Measurements from ENCODE around the gene LY6G5C. TPM values are rescaled to one million over a fixed set of nuclear protein-coding genes. Genes with fewer than 3 reads are reported as not detected.

LY6G5C gene
- total RNA-seq, 1 experiment from 2014 or later = 3.2 TPM

Other genes with a start within 250 kb of the LY6G5C start
- 10.6 and 13.0 TPM in 2 replicates for gene MICB, start 182.9 kb downstream of the LY6G5C start, total RNA-seq (2014; rRNA removed)
- not detected in 2 replicates for gene MCCD1, start 152.1 kb downstream of the LY6G5C start, total RNA-seq (2014; rRNA removed)
- gene DDX39B, start 139.1 kb downstream of the LY6G5C start, total RNA-seq (2014; rRNA removed) = 402 and 452 TPM in 2 replicates
- 3.1 and 3.3 TPM in 2 replicates for gene ATP6V1G2, start 134.5 kb downstream of the LY6G5C start, total RNA-seq (2014; rRNA removed)
- gene NFKBIL1, start 133.5 kb downstream of the LY6G5C start, total RNA-seq (2014; rRNA removed) = 21.2 and 26.8 TPM in 2 replicates
- not detected in 2 replicates for gene LTA, start 108.8 kb downstream of the LY6G5C start, total RNA-seq (2014; rRNA removed)
- not detected in 2 replicates for gene TNF, start 105.5 kb downstream of the LY6G5C start, total RNA-seq (2014; rRNA removed)
- not detected in 2 replicates for gene LTB, start 98.6 kb downstream of the LY6G5C start, total RNA-seq (2014; rRNA removed)
- not detected in 2 replicates for gene LST1, start 94.8 kb downstream of the LY6G5C start, total RNA-seq (2014; rRNA removed)
- not detected in 2 replicates for gene NCR3, start 88.1 kb downstream of the LY6G5C start, total RNA-seq (2014; rRNA removed)
- not detected in 2 replicates for gene AIF1, start 65.8 kb downstream of the LY6G5C start, total RNA-seq (2014; rRNA removed)
- 75.9 and 81.7 TPM in 2 replicates for gene PRRC2A, start 60.4 kb downstream of the LY6G5C start, total RNA-seq (2014; rRNA removed)
- 180 and 219 TPM in 2 replicates for gene BAG6, start 28.4 kb downstream of the LY6G5C start, total RNA-seq (2014; rRNA removed)
- gene APOM, start 25.2 kb downstream of the LY6G5C start, total RNA-seq (2014; rRNA removed) = 3.9 and 4.4 TPM in 2 replicates
- gene C6orf47, start 20.3 kb downstream of the LY6G5C start, total RNA-seq (2014; rRNA removed) = 30.0 and 31.3 TPM in 2 replicates
- gene GPANK1, start 16.1 kb downstream of the LY6G5C start, total RNA-seq (2014; rRNA removed) = 28.5 and 31.2 TPM in 2 replicates
- 292 and 320 TPM in 2 replicates for gene CSNK2B, start 15.0 kb downstream of the LY6G5C start, total RNA-seq (2014; rRNA removed)
- gene LY6G5B, start 11.1 kb downstream of the LY6G5C start, total RNA-seq (2014; rRNA removed) = 2.4 and 4.0 TPM in 2 replicates
- 45.8 and 50.5 TPM in 2 replicates for gene ABHD16A, start 22.3 kb upstream of the LY6G5C start, total RNA-seq (2014; rRNA removed)
- gene LY6G6F, start 25.8 kb upstream of the LY6G5C start, total RNA-seq (2014; rRNA removed) = not detected in 2 replicates
- gene LY6G6D, start 34.3 kb upstream of the LY6G5C start, total RNA-seq (2014; rRNA removed) = not detected in 2 replicates
- gene LY6G6C, start 40.7 kb upstream of the LY6G5C start, total RNA-seq (2014; rRNA removed) = 0.51 TPM in 1 of 2 replicates, not detected in the other
- not detected in 2 replicates for gene MPIG6B, start 42.3 kb upstream of the LY6G5C start, total RNA-seq (2014; rRNA removed)
- gene DDAH2, start 48.2 kb upstream of the LY6G5C start, total RNA-seq (2014; rRNA removed) = 78.4 and 85.8 TPM in 2 replicates
- gene CLIC1, start 55.5 kb upstream of the LY6G5C start, total RNA-seq (2014; rRNA removed) = 771 and 894 TPM in 2 replicates
- gene MSH5, start 58.9 kb upstream of the LY6G5C start, total RNA-seq (2014; rRNA removed) = 13.2 and 16.5 TPM in 2 replicates
- 1.5 and 2.7 TPM in 2 replicates for gene SAPCD1, start 81.6 kb upstream of the LY6G5C start, total RNA-seq (2014; rRNA removed)
- gene VWA7, start 96.3 kb upstream of the LY6G5C start, total RNA-seq (2014; rRNA removed) = not detected in 2 replicates
- 63.2 and 68.7 TPM in 2 replicates for gene VARS1, start 114.7 kb upstream of the LY6G5C start, total RNA-seq (2014; rRNA removed)
- 78.7 and 88.2 TPM in 2 replicates for gene LSM2, start 125.9 kb upstream of the LY6G5C start, total RNA-seq (2014; rRNA removed)
- 0.71 and 1.5 TPM in 2 replicates for gene HSPA1L, start 134.2 kb upstream of the LY6G5C start, total RNA-seq (2014; rRNA removed)
- gene HSPA1A, start 134.5 kb upstream of the LY6G5C start, total RNA-seq (2014; rRNA removed) = 98.9 and 101 TPM in 2 replicates
- gene HSPA1B, start 146.7 kb upstream of the LY6G5C start, total RNA-seq (2014; rRNA removed) = 86.1 and 92.2 TPM in 2 replicates
- 43.9 and 57.2 TPM in 2 replicates for gene NEU1, start 181.8 kb upstream of the LY6G5C start, total RNA-seq (2014; rRNA removed)
- gene SLC44A4, start 197.9 kb upstream of the LY6G5C start, total RNA-seq (2014; rRNA removed) = 0.06 TPM in 1 of 2 replicates, not detected in the other
- 58.6 and 60.5 TPM in 2 replicates for gene EHMT2, start 216.6 kb upstream of the LY6G5C start, total RNA-seq (2014; rRNA removed)
- 1.2 and 3.0 TPM in 2 replicates for gene ZBTB12, start 221.0 kb upstream of the LY6G5C start, total RNA-seq (2014; rRNA removed)
- 0.86 and 1.2 TPM in 2 replicates for gene C2, start 246.7 kb upstream of the LY6G5C start, total RNA-seq (2014; rRNA removed)

Measured in LHCN-M2 (cell line).